PC-9 (cell line): ENCODE measurements around the gene LAMA5. TPM values are rescaled to one million over a fixed set of nuclear protein-coding genes. Genes with fewer than 3 reads are reported as not detected.

Source experiments
- BruUV-seq: library from RNA; stranded (reverse); fragments of 400-500 nt; replicated peaks from 2 replicates; lab custom pipeline; 2021; lab: Mats Ljungman, UMichigan
- CTCF ChIA-PET: fragments of 300-600 bp; sonication (Branson Sonifier 250); formaldehyde crosslinking; loops from one replicate; lab custom pipeline; 2022; ENCODE audit warnings: antibody characterized with exemption; lab: Charles Lee
- POLR2A ChIA-PET: fragments of 300-600 bp; sonication (Branson Sonifier 250); formaldehyde crosslinking; loops from one replicate; lab custom pipeline; 2022; ENCODE audit warnings: antibody characterized with exemption; ENCODE audit not compliant: unreplicated experiment; lab: Charles Lee
- DNase-seq, 2 experiments: peaks; one replicate each; pipeline versions ENCODE4 v3.0.0 to v3.0.0-alpha.2; 2015 to 2022; ENCODE audit warnings: mixed read lengths in 1 of 2
- H2AFZ ChIP-seq: fragments of 200-600 bp; sonication (generic); 2 replicates; pipeline ENCODE4 v1.8.1; 2017; ENCODE audit warnings: antibody characterized with exemption
- H3F3A ChIP-seq: fragments of 200-600 bp; sonication (generic); 2 replicates; pipeline ENCODE4 v1.8.1; 2017; ENCODE audit warnings: antibody characterized with exemption, mild to moderate bottlenecking, low read depth; ENCODE audit not compliant: insufficient read depth
- H3K27ac ChIP-seq: fragments of 200-600 bp; sonication (generic); 2 replicates; pipeline ENCODE4 v1.6.1; 2016; ENCODE audit warnings: mixed run types
- H3K27me3 ChIP-seq: fragments of 200-600 bp; sonication (generic); 2 replicates; pipeline ENCODE4 v1.6.1; 2016; ENCODE audit warnings: low read depth, mixed run types; ENCODE audit not compliant: insufficient read depth
- H3K36me3 ChIP-seq: fragments of 200-600 bp; sonication (generic); 2 replicates; pipeline ENCODE4 v1.6.1; 2016; ENCODE audit warnings: low read depth, mixed run types
- H3K4me1 ChIP-seq: fragments of 200-600 bp; sonication (generic); replicated peaks from 2 replicates; pipeline ENCODE4 v1.6.1; 2016; ENCODE audit warnings: mixed run types; ENCODE audit not compliant: insufficient read depth
- H3K4me2 ChIP-seq: fragments of 200-600 bp; sonication (generic); 2 replicates; pipeline ENCODE4 v1.6.1; 2017; ENCODE audit warnings: mixed run types
- H3K4me3 ChIP-seq: fragments of 200-600 bp; sonication (generic); 2 replicates; pipeline ENCODE4 v1.6.1; 2016; ENCODE audit warnings: mixed run types
- H3K79me2 ChIP-seq: fragments of 200-600 bp; sonication (generic); 2 replicates; pipeline ENCODE4 v1.6.1; 2017; ENCODE audit warnings: low read depth, mixed run types
- H3K9me2 ChIP-seq: fragments of 200-600 bp; sonication (generic); 2 replicates; pipeline ENCODE4 v1.8.1; 2017; ENCODE audit warnings: mild to moderate bottlenecking; ENCODE audit not compliant: insufficient read depth
- H3K9me3 ChIP-seq: fragments of 200-600 bp; sonication (generic); 2 replicates; pipeline ENCODE4 v1.8.1; 2016; ENCODE audit warnings: low read depth; ENCODE audit not compliant: insufficient read depth
- H4K20me1 ChIP-seq: fragments of 200-600 bp; sonication (generic); 2 replicates; pipeline ENCODE4 v1.8.1; 2017; ENCODE audit not compliant: insufficient read depth
- CTCF ChIP-seq: fragments of 200-600 bp; sonication (generic); conservative IDR thresholded peaks from 2 replicates; pipeline ENCODE4 v1.6.1; 2017; ENCODE audit warnings: mixed run types, antibody characterized with exemption, mild to moderate bottlenecking, moderate library complexity
- EZH2 ChIP-seq: fragments of 200-600 bp; sonication (generic); IDR thresholded peaks from 2 replicates; pipeline ENCODE4 v1.8.0; 2017; ENCODE audit warnings: antibody characterized with exemption, low read depth
- intact Hi-C: fragments of 100-400 bp; cut with micrococcal nuclease; formaldehyde crosslinking; loops from one replicate; pipeline ENCODE4 v1.10.0; 2022; ENCODE audit not compliant: unreplicated experiment
- total RNA-seq: library from RNA; stranded (reverse); gene quantifications from 2 replicates; pipeline ENCODE4 v1.2.3, GENCODE V29; 2021

The LAMA5 gene
- total RNA-seq, 1 experiment from 2014 or later: 700 TPM

- H3K4me3 ChIP-seq: no peak overlapping the region
- H3K36me3 ChIP-seq: 0 out of 2 replicates have a peak, but pooled peaks cover 5% of the 10 kb centered on the region
- H3F3A ChIP-seq: peaks cover 22% of the 10 kb centered on the region; the same call in 1 of the 2 replicates
- peaks cover 4% of the 10 kb centered on the region; the same call in 1 of the 2 replicates for H4K20me1 ChIP-seq
- H3K9me3 ChIP-seq: no peaks in the 10 kb centered on the region
- H3K9me2 ChIP-seq: no peaks in the 10 kb centered on the region
- peak in 1 of 2 experiments; percentile 54 for DNase-seq
- ChIA-PET CTCF (interaction anchor here (1.1 kb wide), 1 partner anchor 28 kb away, joined by 3 read pairs; no protein-coding TSS in a partner anchor), POLR2A (interaction anchor here (0.7 kb wide), 1 partner anchor 22 kb away, joined by 3 read pairs; no protein-coding TSS in a partner anchor)
- TF ChIP-seq CTCF (no peak), EZH2 (no peak)
- no peaks in the 10 kb centered on the region for H3K27me3 ChIP-seq
- H3K4me1 ChIP-seq: peaks cover 18% of the 10 kb centered on the region
- no peak overlapping the region for H2AFZ ChIP-seq
- intact Hi-C loops: no loop called here
- no peak overlapping the region for H3K4me2 ChIP-seq
- 0 out of 2 replicates have a peak, but pooled peaks cover 4% of the 10 kb centered on the region for H3K79me2 ChIP-seq
- no TSS peak for BruUV-seq
- H3K27ac ChIP-seq: no peak overlapping the region
Observed at GRCh38 chr20:62378215-62378614, 11.1 kb upstream of the LAMA5 start.

GRCh38 chr20:62377615-62378178 lies 10.6 kb upstream of the LAMA5 start:
- Histone ChIP-seq H3K79me2 (0 out of 2 replicates have a peak, but pooled peaks cover 4% of the 10 kb centered on the region), H3K9me3 (no peaks in the 10 kb centered on the region), H3K36me3 (0 out of 2 replicates have a peak, but pooled peaks cover 5% of the 10 kb centered on the region), H4K20me1 (peaks cover 4% of the 10 kb centered on the region; the same call in 1 of the 2 replicates), H3K4me3 (no peak overlapping the region), H2AFZ (no peak overlapping the region), H3K4me1 (peaks cover 18% of the 10 kb centered on the region), H3K27ac (no peak overlapping the region), H3K27me3 (no peaks in the 10 kb centered on the region), H3F3A (peaks cover 18% of the 10 kb centered on the region; the same call in 1 of the 2 replicates), H3K4me2 (no peak overlapping the region), H3K9me2 (no peaks in the 10 kb centered on the region)
- intact Hi-C loops: no loop called here
- no peak for TF ChIP-seq EZH2
- no peak for TF ChIP-seq CTCF
- BruUV-seq: no TSS peak
- POLR2A ChIA-PET: no interaction called here
- CTCF ChIA-PET: interaction anchor here (1.1 kb wide), 1 partner anchor 28 kb away, joined by 3 read pairs; no protein-coding TSS in a partner anchor
- peak in 1 of 2 experiments; percentile 51 for DNase-seq

- DNase-seq: no peak
- H3K4me3 ChIP-seq: no peak overlapping the region
- H2AFZ ChIP-seq: no peak overlapping the region
- H3K27ac ChIP-seq: no peak overlapping the region
- TF ChIP-seq EZH2 (no peak), CTCF (no peak)
- ChIA-PET CTCF (interaction anchor here (1.1 kb wide), 1 partner anchor 27 kb away, joined by 3 read pairs; no protein-coding TSS in a partner anchor), POLR2A (no interaction called here)
- peaks cover 15% of the 10 kb centered on the region; the same call in 1 of the 2 replicates for H3F3A ChIP-seq
- no peak overlapping the region for H3K4me2 ChIP-seq
- 0 out of 2 replicates have a peak, but pooled peaks cover 5% of the 10 kb centered on the region for H3K36me3 ChIP-seq
- BruUV-seq: no TSS peak
- intact Hi-C loops: no loop called here
- H3K79me2 ChIP-seq: no peaks in the 10 kb centered on the region
- no peaks in the 10 kb centered on the region for H3K27me3 ChIP-seq
- no peaks in the 10 kb centered on the region for H4K20me1 ChIP-seq
- H3K9me2 ChIP-seq: no peaks in the 10 kb centered on the region
- no peaks in the 10 kb centered on the region for H3K9me3 ChIP-seq
- peaks cover 18% of the 10 kb centered on the region for H3K4me1 ChIP-seq
Observed at GRCh38 chr20:62377064-62377461, 10.0 kb upstream of the LAMA5 start.
